Endothelial cell of umbilical vein (primary cell): ENCODE results near the gene TMIGD3. TPM values are rescaled to one million over a fixed set of nuclear protein-coding genes. Genes with fewer than 3 reads are reported as not detected.

Source experiments
- BruUV-seq: library from RNA; stranded (reverse); fragments of 400-500 nt; replicated peaks from 2 replicates; lab custom pipeline; 2021; lab: Mats Ljungman, UMichigan
- CTCF ChIA-PET: fragments of 300-600, 350-600 bp; sonication (Branson Sonifier 250); formaldehyde crosslinking; loops from one replicate; lab custom pipeline; 2021; ENCODE audit warnings: antibody characterized with exemption, inconsistent platforms; lab: Charles Lee
- POLR2A ChIA-PET: fragments of 300-600, 350-600 bp; sonication (Branson Sonifier 250); formaldehyde crosslinking; loops from one replicate; lab custom pipeline; 2021; ENCODE audit warnings: antibody characterized with exemption, inconsistent platforms; lab: Charles Lee
- DNase-seq: peaks from one replicate; pipeline ENCODE4 v3.0.0-alpha.2; 2011; ENCODE audit warnings: low read depth, low spot score
- FAIRE-seq: peaks from 2 replicates; lab custom pipeline; 2011; peaks lifted over from hg19 to GRCh38; lab: Jason Lieb, UNC
- H2AFZ ChIP-seq: 2 replicates; pipeline ENCODE4 v1.6.0; 2012; ENCODE audit warnings: low read depth, low read length, control low read depth, inconsistent platforms
- H3K27ac ChIP-seq: 2 replicates; pipeline ENCODE4 v1.5.1; 2011; ENCODE audit warnings: low read depth, mild to moderate bottlenecking, control low read depth, low read length, moderate library complexity; ENCODE audit not compliant: insufficient read depth
- H3K27me3 ChIP-seq, 2 experiments: 2 replicates each; pipeline versions ENCODE4 v1.6.0 to v1.6.1; 2011; ENCODE audit warnings: low read length in 2 of 2, mixed read lengths in 1 of 2; ENCODE audit not compliant: control insufficient read depth in 2 of 2, insufficient read depth in 2 of 2
- H3K36me3 ChIP-seq, 2 experiments: 2 replicates in 1 of 2; 3 replicates in 1 of 2; pipeline ENCODE4 v1.5.1; 2011; ENCODE audit warnings: low read length in 2 of 2, mild to moderate bottlenecking in 1 of 2, moderate library complexity in 1 of 2; ENCODE audit not compliant: control insufficient read depth in 2 of 2, insufficient read depth in 2 of 2; ENCODE audit errors: extremely low read depth in 1 of 2
- H3K4me1 ChIP-seq: 3 replicates; pipeline ENCODE4 v1.5.1; 2011; ENCODE audit warnings: mild to moderate bottlenecking, low read length; ENCODE audit not compliant: control insufficient read depth, insufficient read depth; ENCODE audit errors: extremely low read depth
- H3K4me2 ChIP-seq: 2 replicates; pipeline ENCODE4 v1.6.1; 2011; ENCODE audit warnings: low read length, control low read depth, mixed read lengths; ENCODE audit not compliant: insufficient read depth
- H3K4me3 ChIP-seq, 3 experiments: fragments of 200-600 bp in 1 of 3; sonication (generic), shearing (Covaris generic) in 1 of 3; replicated peaks in 1 of 3; 2 replicates each; pipeline ENCODE4 v1.5.1; 2011 to 2016; ENCODE audit warnings: control low read depth in 3 of 3, low read length in 3 of 3, mild to moderate bottlenecking in 2 of 3, inconsistent platforms in 1 of 3, low read depth in 1 of 3, moderate library complexity in 1 of 3; ENCODE audit not compliant: insufficient read depth in 1 of 3
- H3K79me2 ChIP-seq: 2 replicates; pipeline ENCODE4 v1.6.0; 2012; ENCODE audit warnings: low read length, inconsistent platforms; ENCODE audit not compliant: control insufficient read depth, insufficient read depth
- H3K9ac ChIP-seq: replicated peaks from 2 replicates; pipeline ENCODE3; 2011; ENCODE audit warnings: low read length, control low read depth; ENCODE audit not compliant: insufficient read depth; ENCODE audit errors: extremely low read depth
- H3K9me1 ChIP-seq: replicated peaks from 3 replicates; pipeline ENCODE4 v1.6.0; 2011; ENCODE audit warnings: mild to moderate bottlenecking, low read length; ENCODE audit not compliant: control insufficient read depth, insufficient read depth; ENCODE audit errors: extremely low read depth
- H3K9me3 ChIP-seq: replicated peaks from 2 replicates; pipeline ENCODE4 v1.5.1; 2012; ENCODE audit warnings: low read length, inconsistent platforms; ENCODE audit not compliant: control insufficient read depth, insufficient read depth
- H4K20me1 ChIP-seq: replicated peaks from 2 replicates; pipeline ENCODE3; 2011; ENCODE audit warnings: mild to moderate bottlenecking, low read length; ENCODE audit not compliant: control insufficient read depth, insufficient read depth; ENCODE audit errors: extremely low read depth
- EZH2 ChIP-seq: IDR thresholded peaks from 2 replicates; pipeline ENCODE4 v1.6.1; 2012; ENCODE audit warnings: borderline replicate concordance, low read depth, mild to moderate bottlenecking, moderate library complexity, low read length, inconsistent platforms; ENCODE audit not compliant: severe bottlenecking
- FOS ChIP-seq: IDR thresholded peaks from 2 replicates; pipeline ENCODE4 v1.6.1; 2011; ENCODE audit warnings: mild to moderate bottlenecking, low read length, moderate library complexity, borderline replicate concordance; ENCODE audit not compliant: insufficient read depth
- GATA2 ChIP-seq: IDR thresholded peaks from 2 replicates; pipeline ENCODE4 v1.7.0; 2011; ENCODE audit warnings: low read depth, mild to moderate bottlenecking, moderate library complexity, mixed read lengths, low read length; ENCODE audit not compliant: insufficient read length, insufficient read depth
- JUN ChIP-seq: IDR thresholded peaks from 2 replicates; pipeline ENCODE4 v1.6.1; 2011; ENCODE audit warnings: borderline replicate concordance, low read depth; ENCODE audit not compliant: insufficient read length, insufficient read depth
- MYC ChIP-seq: IDR thresholded peaks from one replicate; pipeline ENCODE4 v1.6.1; 2011; ENCODE audit warnings: mild to moderate bottlenecking, low read depth, low read length
- POLR2A ChIP-seq: IDR thresholded peaks from 2 replicates; pipeline ENCODE4 v1.6.1; 2012; ENCODE audit warnings: low read depth, mild to moderate bottlenecking, control low read depth, low read length
- POLR2AphosphoS5 ChIP-seq: IDR thresholded peaks from 2 replicates; pipeline ENCODE4 v1.6.1; 2012; ENCODE audit warnings: low read depth, mild to moderate bottlenecking, control low read depth, low read length, moderate library complexity; ENCODE audit not compliant: insufficient read depth
- dilution Hi-C: fragments of 300-500 bp; cut with MboI; formaldehyde crosslinking; loops from one replicate; pipeline ENCODE4 v1.15.0; 2019; ENCODE audit warnings: low sequenced_read_pairs; ENCODE audit not compliant: extremely low pct_ligation_motif_present
- intact Hi-C: fragments of 100-400 bp; cut with micrococcal nuclease; formaldehyde crosslinking; loops from one replicate; pipeline ENCODE4 v1.10.0; 2022
- polyA plus RNA-seq, 4 experiments: library from polyadenylated mRNA; depleted of rRNA in 3 of 4; stranded (reverse) in 3 of 4; unstranded in 1 of 4; fragments of >200 nt; gene quantifications; 2 replicates each; pipeline versions ENCODE4 v1.2.1 to v1.2.3, GENCODE V29; 2011 to 2012; ENCODE audit warnings: missing spikeins in 1 of 4
- total RNA-seq: library from RNA; stranded (reverse); gene quantifications from 2 replicates; pipeline ENCODE4 v1.2.3, GENCODE V29; 2021
- TF ChIP-seq, protein P1 (sequence below), 2 donors: IDR thresholded peaks; 1 replicate in 1 of 2; 2 replicates in 1 of 2; pipeline ENCODE4 v1.5.1; 2011; ENCODE audit warnings: low read length in 2 of 2, mild to moderate bottlenecking in 2 of 2, moderate library complexity in 2 of 2, control low read depth in 1 of 2, inconsistent platforms in 1 of 2, low read depth in 1 of 2; ENCODE audit not compliant: insufficient read depth in 1 of 2; ENCODE audit errors: extremely low read depth in 1 of 2
- TF ChIP-seq, protein P2 (sequence below): IDR thresholded peaks from 2 replicates; pipeline ENCODE4 v1.6.1; 2011; ENCODE audit not compliant: insufficient read depth, insufficient read length

TMIGD3 gene
- total and polyA plus RNA-seq, 2 donors (not counting 3 experiments of a cell fraction or from before 2014, with no cell fraction given) = 0.07 to 0.49 TPM

GRCh38 chr1:111540928-111541327, 37.5 kb upstream of the TMIGD3 start:
- DNase-seq = no peak
- intact Hi-C loops = no loop called here
- POLR2A ChIA-PET = no interaction called here

More at GRCh38 chr1:111540928-111541327, 37.5 kb upstream of the TMIGD3 start:
- H4K20me1 ChIP-seq = no peaks in the 10 kb centered on the region
- H3K9ac ChIP-seq = no peak overlapping the region
- FAIRE-seq = no peak
- TF ChIP-seq EZH2 (no peak), POLR2A (no peak), JUN (no peak), MYC (no peak), FOS (no peak), GATA2 (no peak), POLR2AphosphoS5 (no peak)
- TF ChIP-seq, protein P1, sequence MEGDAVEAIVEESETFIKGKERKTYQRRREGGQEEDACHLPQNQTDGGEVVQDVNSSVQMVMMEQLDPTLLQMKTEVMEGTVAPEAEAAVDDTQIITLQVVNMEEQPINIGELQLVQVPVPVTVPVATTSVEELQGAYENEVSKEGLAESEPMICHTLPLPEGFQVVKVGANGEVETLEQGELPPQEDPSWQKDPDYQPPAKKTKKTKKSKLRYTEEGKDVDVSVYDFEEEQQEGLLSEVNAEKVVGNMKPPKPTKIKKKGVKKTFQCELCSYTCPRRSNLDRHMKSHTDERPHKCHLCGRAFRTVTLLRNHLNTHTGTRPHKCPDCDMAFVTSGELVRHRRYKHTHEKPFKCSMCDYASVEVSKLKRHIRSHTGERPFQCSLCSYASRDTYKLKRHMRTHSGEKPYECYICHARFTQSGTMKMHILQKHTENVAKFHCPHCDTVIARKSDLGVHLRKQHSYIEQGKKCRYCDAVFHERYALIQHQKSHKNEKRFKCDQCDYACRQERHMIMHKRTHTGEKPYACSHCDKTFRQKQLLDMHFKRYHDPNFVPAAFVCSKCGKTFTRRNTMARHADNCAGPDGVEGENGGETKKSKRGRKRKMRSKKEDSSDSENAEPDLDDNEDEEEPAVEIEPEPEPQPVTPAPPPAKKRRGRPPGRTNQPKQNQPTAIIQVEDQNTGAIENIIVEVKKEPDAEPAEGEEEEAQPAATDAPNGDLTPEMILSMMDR (IDR thresholded peaks at IDR 0.05; ENCODE audit: extremely low read depth in 1 of 2, insufficient read depth in 1 of 2, low read depth in 1 of 2, low read length in 2 of 2) = no peak
- TF ChIP-seq, protein P2, sequence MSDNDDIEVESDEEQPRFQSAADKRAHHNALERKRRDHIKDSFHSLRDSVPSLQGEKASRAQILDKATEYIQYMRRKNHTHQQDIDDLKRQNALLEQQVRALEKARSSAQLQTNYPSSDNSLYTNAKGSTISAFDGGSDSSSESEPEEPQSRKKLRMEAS = no peak
- dilution Hi-C loops = no loop called here
- no peak overlapping the region for H3K27ac ChIP-seq
- no peaks in the 10 kb centered on the region for H3K79me2 ChIP-seq
- H3K36me3 ChIP-seq = no peaks in the 10 kb centered on the region
- no peak overlapping the region for H3K4me2 ChIP-seq
- H3K4me1 ChIP-seq = peaks cover 2% of the 10 kb centered on the region
- no TSS peak for BruUV-seq
- H3K9me3 ChIP-seq = no peaks in the 10 kb centered on the region
- no peak overlapping the region for H3K4me3 ChIP-seq
- peaks cover 6 to 9% of the 10 kb centered on the region in 2 experiments for H3K27me3 ChIP-seq
- CTCF ChIA-PET = no interaction called here
- no peak overlapping the region for H2AFZ ChIP-seq
- H3K9me1 ChIP-seq = no peaks in the 10 kb centered on the region
